Measurements from ENCODE around the gene CHRNA1. TPM values are rescaled to one million over a fixed set of nuclear protein-coding genes. Genes with fewer than 3 reads are reported as not detected.

Gene CHRNA1
- total RNA-seq, 1 experiment from 2014 or later, result not detected

DNA sequence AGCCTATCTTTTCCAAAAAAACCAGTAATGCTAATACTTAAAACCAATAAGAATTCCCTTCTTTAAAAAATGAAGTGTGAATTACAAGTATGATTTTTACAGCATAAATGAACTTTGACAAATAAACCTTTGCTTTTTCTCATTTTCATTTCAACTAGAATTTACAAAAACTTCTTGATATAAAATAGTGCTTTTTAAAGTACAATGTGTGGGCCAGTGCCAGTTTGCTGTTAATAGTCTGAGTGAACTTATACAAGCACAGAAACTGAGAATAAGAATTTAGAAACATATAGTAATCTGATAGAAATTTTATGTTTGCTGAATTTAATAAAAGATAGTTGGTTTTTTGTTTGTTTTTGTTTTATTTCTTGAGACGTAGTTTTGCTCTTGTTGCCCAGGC is 43.7 kb upstream of the CHRNA1 start:
- H3K14ac ChIP-seq (ENCODE audit: insufficient read depth, low read length), result no peak overlapping the region
- no CpG with 5 or more reads among the region's 1 CpG for WGBS (ENCODE audit: extremely low coverage, insufficient read length, low lambda C conversion rate)
- no peak overlapping the region for H2BK15ac ChIP-seq (ENCODE audit: low read depth, low read length)
- H2BK20ac ChIP-seq (ENCODE audit: low read depth, low read length, poor library complexity, severe bottlenecking), result no peak overlapping the region
- Mint-ChIP-seq H3K27me3 (ENCODE audit: low read depth) (no peaks in the 10 kb centered on the region), H3K27ac (no peak overlapping the region), H3K4me1 (peaks cover 0 to 2% of the 10 kb centered on the region in 2 experiments; a peak in 2 of 4 replicates), H3K4me3 (no peak overlapping the region), H3K9me3 (no peaks in the 10 kb centered on the region), H3K36me3 (ENCODE audit: insufficient read depth in 1 of 3, low read depth in 3 of 3) (peaks cover 9 to 52% (median 49%) of the 10 kb centered on the region in 3 experiments; a peak in 6 of 7 replicates)
- H3K4me1 ChIP-seq (ENCODE audit: insufficient read depth, low read length), result no peaks in the 10 kb centered on the region
- no peaks in the 10 kb centered on the region for H3K23me2 ChIP-seq (ENCODE audit: insufficient read length, low read depth, low read length, poor library complexity, severe bottlenecking)
- H3K27ac ChIP-seq (ENCODE audit: insufficient read length, low read depth, low read length), result no peak overlapping the region
- no peak overlapping the region for H3K23ac ChIP-seq (ENCODE audit: insufficient read length, low read depth, low read length)
- H3K4ac ChIP-seq (ENCODE audit: low read depth, low read length), result no peak overlapping the region
- H4K91ac ChIP-seq (ENCODE audit: insufficient read length, low read depth, low read length), result no peak overlapping the region
- no peaks in the 10 kb centered on the region for H4K20me1 ChIP-seq (ENCODE audit: control insufficient read depth, insufficient read depth, insufficient read length)
- no peak overlapping the region for H4K8ac ChIP-seq (replicated peaks; ENCODE audit: insufficient read length, low read depth, low read length)
- no peaks in the 10 kb centered on the region for H3K79me1 ChIP-seq (ENCODE audit: insufficient read depth, low read depth, low read length, poor library complexity, severe bottlenecking)
- H2BK12ac ChIP-seq (ENCODE audit: insufficient read length, low read depth, low read length), result no peak overlapping the region
- H2BK5ac ChIP-seq (ENCODE audit: insufficient read length, low read length), result no peak overlapping the region
- no peak for DNase-seq
- H3K4me2 ChIP-seq (ENCODE audit: insufficient read depth, insufficient read length, low read length), result no peak overlapping the region
- no peaks in the 10 kb centered on the region for H3K9me3 ChIP-seq (ENCODE audit: control insufficient read depth, low read depth, low read length)
- no peaks in the 10 kb centered on the region for H3K79me2 ChIP-seq (ENCODE audit: insufficient read depth, low read length)
- H3T11ph ChIP-seq (ENCODE audit: low read length), result no peak overlapping the region
- no peak overlapping the region for H3K9ac ChIP-seq (ENCODE audit: extremely low read depth, insufficient read length, low read length)
- H4K5ac ChIP-seq (ENCODE audit: insufficient read length, low read depth, low read length), result no peak overlapping the region
- no peak overlapping the region for H2AK5ac ChIP-seq (ENCODE audit: insufficient read length, low read length)
- H3K27me3 ChIP-seq (ENCODE audit: insufficient read depth, low read length), result no peaks in the 10 kb centered on the region
- no peak overlapping the region for H3K56ac ChIP-seq (ENCODE audit: insufficient read length, low read depth, low read length)
- TF ChIP-seq, protein P1, sequence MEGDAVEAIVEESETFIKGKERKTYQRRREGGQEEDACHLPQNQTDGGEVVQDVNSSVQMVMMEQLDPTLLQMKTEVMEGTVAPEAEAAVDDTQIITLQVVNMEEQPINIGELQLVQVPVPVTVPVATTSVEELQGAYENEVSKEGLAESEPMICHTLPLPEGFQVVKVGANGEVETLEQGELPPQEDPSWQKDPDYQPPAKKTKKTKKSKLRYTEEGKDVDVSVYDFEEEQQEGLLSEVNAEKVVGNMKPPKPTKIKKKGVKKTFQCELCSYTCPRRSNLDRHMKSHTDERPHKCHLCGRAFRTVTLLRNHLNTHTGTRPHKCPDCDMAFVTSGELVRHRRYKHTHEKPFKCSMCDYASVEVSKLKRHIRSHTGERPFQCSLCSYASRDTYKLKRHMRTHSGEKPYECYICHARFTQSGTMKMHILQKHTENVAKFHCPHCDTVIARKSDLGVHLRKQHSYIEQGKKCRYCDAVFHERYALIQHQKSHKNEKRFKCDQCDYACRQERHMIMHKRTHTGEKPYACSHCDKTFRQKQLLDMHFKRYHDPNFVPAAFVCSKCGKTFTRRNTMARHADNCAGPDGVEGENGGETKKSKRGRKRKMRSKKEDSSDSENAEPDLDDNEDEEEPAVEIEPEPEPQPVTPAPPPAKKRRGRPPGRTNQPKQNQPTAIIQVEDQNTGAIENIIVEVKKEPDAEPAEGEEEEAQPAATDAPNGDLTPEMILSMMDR (conservative IDR thresholded peaks at IDR 0.05), result no peak
- H2AFZ ChIP-seq (ENCODE audit: low read length), result no peak overlapping the region
- H2BK120ac ChIP-seq (ENCODE audit: low read depth, low read length, poor library complexity, severe bottlenecking), result no peak overlapping the region
- no peak overlapping the region for H3K18ac ChIP-seq (ENCODE audit: insufficient read length, low read depth, low read length)

Data from H9 (cell line).